Activated naive CD4-positive, alpha-beta T cell treated with Interleukin-2 at 50 U/mL for 16 hours (primary cell): Measurements from ENCODE around the gene ACADVL.

Source experiments
- DNase-seq: peaks from one replicate; pipeline ENCODE4 v3.0.0-alpha.2; 2020

ACADVL gene

GRCh38 chr17:7217113-7217987, 2.4 kb upstream of the ACADVL start:
- DNase-seq: no peak

DNA sequence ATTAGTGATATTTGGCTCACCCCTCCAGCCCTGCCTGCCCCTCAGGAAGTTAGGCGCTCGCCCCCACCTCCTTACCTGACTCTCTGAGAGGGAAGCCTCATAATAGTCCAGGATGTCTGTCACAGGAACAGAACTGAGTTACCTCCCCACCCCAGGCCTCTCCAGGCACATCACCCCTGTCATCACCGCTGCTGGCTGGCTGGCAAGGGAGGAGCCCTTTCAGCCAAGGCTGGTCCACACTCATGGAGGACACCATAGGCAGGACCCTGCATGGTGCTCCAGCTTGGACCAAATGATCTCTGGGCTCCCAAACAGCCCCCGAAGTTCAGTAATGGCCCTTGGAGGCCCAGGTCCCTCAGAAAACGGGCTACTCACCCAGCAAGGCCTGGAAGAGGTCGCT, 1.6 kb upstream of the ACADVL start:
- DNase-seq: no peak

GRCh38 chr17:7218758-7219157, 980 bp upstream of the ACADVL start:
- DNase-seq: no peak

DNA sequence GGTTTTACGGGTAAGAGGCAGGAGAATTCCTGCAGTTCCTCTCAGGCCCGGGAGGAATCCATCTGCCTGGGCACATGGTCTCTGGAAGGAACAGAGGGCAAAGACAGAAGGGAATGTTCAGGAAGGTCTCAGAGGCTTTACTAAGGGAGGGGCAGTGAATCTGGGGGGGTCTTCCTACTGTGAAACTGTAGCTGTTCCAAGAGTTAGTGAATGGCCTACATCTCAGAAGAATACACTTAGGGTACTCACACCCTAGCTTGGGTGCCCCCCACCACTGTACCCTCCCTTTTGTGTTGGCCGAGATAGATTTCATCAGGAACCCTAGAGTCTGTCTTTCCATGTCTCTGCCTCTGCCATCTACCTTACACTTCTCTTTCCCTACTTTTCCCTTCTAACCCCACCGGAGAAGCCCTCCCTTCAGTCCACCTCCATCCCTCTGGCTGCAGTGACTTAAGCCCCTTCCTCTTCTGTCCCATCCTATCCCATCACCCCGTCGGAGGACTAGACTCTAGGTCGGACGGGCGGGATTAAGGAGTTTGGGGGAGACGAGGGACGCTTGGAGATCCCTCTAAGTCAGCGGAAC, 418 bp upstream of the ACADVL start:
- DNase-seq: no peak

GRCh38 chr17:7220593-7221277, 997 bp downstream of the ACADVL start:
- peak; percentile 65 for DNase-seq

GRCh38 chr17:7221278-7222092, 1.7 kb downstream of the ACADVL start:
- no peak for DNase-seq

GRCh38 chr17:7222093-7222971, 2.6 kb downstream of the ACADVL start:
- DNase-seq: no peak

- DNase-seq: no peak
Measured at GRCh38 chr17:7222972-7223292, 3.2 kb downstream of the ACADVL start.

DNA sequence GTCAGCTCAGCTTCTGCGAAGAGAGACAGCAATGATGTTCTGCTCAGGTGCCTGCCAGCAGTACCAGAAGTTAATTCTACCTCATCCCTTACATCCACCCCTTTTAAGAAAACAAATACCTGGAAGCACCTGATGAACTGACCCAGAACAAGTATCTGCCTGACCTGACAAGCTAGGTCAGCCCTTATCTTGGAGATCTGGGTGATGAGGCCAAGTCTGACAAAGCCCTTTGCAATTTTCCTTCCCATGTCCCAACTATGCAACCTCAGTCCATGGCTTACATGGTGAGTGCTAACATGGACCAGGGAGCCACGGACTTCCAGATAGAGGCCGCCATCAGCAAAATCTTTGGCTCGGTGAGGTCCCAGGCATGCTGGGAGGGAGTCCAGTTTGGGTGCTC, 3.6 kb downstream of the ACADVL start:
- DNase-seq: no peak

- no peak for DNase-seq
Measured at GRCh38 chr17:7224110-7224509, 4.4 kb downstream of the ACADVL start.

DNA sequence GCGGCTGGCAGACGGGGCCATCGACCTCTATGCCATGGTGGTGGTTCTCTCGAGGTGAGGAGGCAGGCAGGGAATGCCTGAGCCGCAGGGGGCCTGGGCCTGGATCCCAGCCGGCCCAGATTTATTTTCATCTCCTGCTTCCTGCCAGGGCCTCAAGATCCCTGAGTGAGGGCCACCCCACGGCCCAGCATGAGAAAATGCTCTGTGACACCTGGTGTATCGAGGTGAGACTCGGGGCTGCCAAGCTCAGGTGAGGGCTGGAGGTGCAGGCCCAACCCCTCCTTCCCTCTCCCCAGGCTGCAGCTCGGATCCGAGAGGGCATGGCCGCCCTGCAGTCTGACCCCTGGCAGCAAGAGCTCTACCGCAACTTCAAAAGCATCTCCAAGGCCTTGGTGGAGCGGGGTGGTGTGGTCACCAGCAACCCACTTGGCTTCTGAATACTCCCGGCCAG, 4.9 kb downstream of the ACADVL start:
- no peak for DNase-seq

DNA sequence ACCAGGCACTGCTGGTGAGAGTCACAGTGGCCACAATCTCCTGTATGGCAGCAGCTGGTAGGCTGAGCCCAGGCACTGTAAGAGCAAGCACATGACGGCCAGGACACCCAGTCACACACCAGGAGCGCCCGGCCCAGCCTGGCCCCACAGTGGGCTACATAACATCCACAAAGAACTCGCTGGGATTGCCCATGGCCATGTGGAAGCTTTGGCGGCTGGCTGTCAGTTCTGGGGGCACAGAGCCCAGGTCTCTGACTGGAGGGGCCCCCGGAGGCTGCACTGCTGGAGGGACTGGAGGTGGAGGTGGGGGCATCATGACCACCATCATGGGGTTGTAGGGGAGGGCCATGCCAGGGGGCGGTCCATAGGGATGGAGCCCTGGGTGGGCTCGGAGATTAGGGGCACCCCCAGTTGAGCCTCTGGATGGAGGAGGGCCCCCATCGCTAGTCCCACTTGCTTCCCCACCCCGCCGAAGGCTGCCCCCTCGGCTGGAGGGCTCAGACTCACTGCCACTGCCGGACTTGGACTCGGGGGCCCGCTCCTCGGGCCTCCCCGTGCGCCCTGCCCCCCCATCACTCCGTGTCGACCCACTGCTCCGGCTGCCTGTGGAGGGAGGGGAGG, 6.1 kb downstream of the ACADVL start:
- no peak for DNase-seq

DNA sequence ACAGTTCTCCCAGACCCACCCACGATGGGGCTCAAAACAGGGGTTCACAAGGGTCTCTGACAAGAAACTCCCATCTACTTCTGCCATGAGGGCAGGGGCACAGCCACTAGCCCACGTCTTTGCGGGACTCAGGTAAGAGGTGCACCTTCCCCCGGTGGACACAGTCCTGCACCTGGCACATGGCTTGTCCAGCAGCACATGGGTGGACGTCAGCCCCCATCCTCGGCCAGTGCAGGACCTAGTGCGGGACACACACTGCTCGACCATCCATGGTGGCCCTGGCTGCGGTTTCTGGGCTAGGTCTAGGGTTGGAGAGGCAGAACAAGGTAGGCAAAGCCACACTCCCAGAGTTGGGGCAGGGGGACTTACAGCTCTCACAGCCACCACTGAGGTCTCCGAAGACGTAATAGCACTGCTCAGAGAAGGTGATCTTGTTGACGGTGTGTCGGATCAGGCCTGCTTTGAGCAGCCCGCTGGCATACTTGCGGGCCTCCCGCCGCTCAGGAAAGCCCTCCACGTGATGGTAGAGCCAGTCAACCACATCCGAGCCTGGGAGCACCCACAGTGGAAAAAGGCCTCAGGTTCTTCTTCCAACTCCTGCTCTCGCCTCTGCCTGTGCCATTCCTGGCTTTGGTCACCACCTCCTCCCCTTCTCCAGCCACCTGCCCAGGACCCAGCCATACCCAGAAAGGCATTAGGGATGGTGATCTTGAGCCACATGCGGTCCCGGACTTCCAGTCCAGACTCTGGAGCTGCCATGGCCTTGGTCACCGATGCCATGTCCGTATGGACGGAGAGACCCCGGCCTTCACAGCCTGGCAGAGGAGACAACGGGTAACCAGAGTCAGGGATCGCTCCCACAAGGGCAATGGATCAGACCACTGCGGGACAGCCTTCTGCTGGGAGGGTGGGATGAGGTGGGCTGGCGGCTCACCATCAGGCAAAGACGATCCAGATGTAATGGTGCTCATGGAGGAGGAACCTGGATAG, 7.3 kb downstream of the ACADVL start:
- no peak for DNase-seq

DNA sequence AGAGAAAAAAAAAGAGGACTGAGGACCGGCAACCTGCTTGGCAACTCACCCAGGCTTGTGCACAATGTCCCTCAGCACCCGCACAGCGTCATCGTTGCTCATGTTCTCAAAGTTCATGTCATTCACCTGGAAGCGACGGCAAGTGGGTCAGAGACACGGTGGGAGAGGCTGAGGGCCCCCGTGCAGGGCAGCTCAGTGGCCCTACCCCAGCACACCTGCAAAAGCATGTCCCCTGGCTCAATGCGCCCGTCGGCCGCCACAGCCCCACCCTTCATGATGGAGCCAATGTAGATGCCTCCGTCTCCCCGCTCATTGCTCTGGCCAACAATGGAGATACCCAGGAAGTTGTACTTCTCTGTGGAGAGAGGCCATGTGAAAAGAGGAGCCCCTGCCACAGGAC, 9.2 kb downstream of the ACADVL start:
- DNase-seq: no peak

DNA sequence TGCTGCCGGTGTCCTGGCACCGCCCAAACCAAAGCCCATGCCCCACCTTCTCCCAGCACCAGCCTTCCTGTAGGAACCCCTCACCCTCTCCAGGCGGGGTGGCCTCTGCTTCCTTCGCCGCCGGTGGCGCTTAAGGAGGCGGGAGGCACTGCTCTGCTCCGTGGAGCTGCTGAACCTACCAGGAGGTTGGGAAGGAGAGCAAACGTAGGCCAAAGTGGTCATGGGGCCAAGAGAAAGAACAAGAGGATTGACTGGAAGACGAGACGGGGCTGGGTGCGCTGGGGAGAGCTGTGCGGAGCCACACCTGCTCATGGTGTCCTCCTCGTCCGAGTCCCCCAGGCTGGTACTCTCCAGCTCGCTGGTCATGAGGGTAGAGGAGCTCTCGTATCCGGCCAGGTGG, 9.8 kb downstream of the ACADVL start:
- no peak for DNase-seq

DNA sequence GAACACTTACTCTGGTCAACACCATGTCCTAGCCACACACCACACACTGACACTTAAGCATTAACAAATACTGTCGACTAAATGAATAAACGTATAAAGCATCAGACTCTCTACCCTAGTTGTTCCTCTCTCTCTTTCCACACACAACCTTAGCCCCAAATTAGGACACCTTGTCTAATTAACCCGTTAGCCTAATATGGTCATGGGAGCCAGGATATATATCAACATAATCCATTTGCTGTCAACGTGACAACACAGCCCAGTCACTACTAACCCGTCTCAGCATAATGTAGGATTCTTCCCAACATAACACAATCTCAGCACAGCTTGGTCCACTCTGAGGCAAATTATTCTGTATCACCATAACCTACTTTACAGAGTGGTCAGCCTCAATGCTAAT, 12.4 kb downstream of the ACADVL start:
- DNase-seq: no peak

GRCh38 chr17:7233701-7234082, 14.0 kb downstream of the ACADVL start:
- DNase-seq: no peak

DNA sequence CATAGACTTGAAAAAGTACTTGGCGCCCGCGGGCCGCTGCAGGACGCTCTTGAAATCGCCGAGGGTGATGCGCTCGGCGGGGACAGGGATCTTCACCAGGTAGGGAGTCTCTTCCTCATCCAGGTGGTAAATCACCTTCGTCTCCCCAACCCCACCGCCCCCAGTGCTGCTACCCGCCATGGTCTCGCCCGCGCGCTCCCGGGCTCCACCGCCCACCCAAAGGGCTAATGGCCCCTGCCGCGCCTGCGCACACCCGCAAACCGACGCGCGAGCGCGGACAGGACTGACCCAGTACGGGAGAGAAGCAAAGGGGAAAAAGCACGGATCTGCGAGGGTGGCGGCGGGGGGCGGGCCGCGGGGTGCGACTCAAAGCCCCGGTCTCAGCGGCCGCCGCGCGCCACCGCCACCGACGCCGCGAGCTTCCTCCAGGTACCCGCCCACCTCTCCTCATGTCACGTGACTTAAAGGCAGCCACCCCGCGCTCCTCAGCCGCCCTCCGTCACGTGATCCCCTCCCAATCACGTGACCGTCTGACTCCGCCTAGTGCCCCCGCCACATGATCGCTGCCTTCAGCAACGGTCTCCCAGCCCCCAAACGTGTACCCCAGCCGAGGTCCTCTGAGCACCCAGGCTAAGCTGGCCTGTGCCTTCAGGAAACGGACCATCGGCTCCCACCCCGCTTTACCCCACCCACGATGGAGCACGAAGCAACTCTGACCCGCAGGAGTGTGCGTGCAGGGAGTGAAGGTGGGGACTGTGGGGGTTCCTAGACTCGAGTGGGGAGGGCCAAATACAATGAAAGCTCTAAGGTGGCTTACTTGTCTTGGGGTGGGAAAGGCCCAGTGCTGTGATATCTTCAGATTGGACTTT, 14.6 kb downstream of the ACADVL start, which contains the start of gene DVL2:
TSS of gene DVL2 (minus strand) at position 435 of the 869 bp plus-strand sequence. CDS start at position 180, 255 bp downstream.
- DNase-seq: peak; percentile 94
